Neural cell (in vitro differentiated cells): ENCODE measurements around the gene C1orf122. TPM values are rescaled to one million over a fixed set of nuclear protein-coding genes. Genes with fewer than 3 reads are reported as not detected.

ENCODE experiments used
- H2AFZ ChIP-seq: fragments of 200-600, 300-800 bp; sonication (generic), shearing (Covaris generic); 2 replicates; pipeline ENCODE4 v1.6.0; 2014; ENCODE audit warnings: low read depth, mild to moderate bottlenecking, antibody characterized with exemption, low read length, moderate library complexity
- H3F3A ChIP-seq: fragments of 200-600 bp; shearing (Covaris generic); 2 replicates; pipeline ENCODE4 v1.6.1; 2016; ENCODE audit warnings: mild to moderate bottlenecking, moderate library complexity, mixed read lengths, antibody characterized with exemption, low read length; ENCODE audit not compliant: insufficient read depth, poor library complexity, severe bottlenecking
- H3K27ac ChIP-seq: fragments of 200-600, 300-800 bp; sonication (generic), shearing (Covaris generic); 2 replicates; pipeline ENCODE4 v1.5.1; 2014; ENCODE audit warnings: mild to moderate bottlenecking, low read length, moderate library complexity
- H3K27me3 ChIP-seq: fragments of 300-800, 200-600 bp; sonication (generic), shearing (Covaris generic); 2 replicates; pipeline ENCODE4 v1.6.0; 2014; ENCODE audit warnings: mild to moderate bottlenecking, low read depth, low read length, moderate library complexity; ENCODE audit not compliant: insufficient read depth
- H3K36me3 ChIP-seq: fragments of 300-800, 200-600 bp; sonication (generic), shearing (Covaris generic); 2 replicates; pipeline ENCODE4 v1.5.1; 2014; ENCODE audit warnings: mild to moderate bottlenecking, antibody characterized with exemption, low read length, moderate library complexity; ENCODE audit not compliant: insufficient read depth
- H3K4me2 ChIP-seq: fragments of 300-800, 200-600 bp; sonication (generic), shearing (Covaris generic); 2 replicates; pipeline ENCODE4 v1.6.0; 2014; ENCODE audit warnings: mild to moderate bottlenecking, low read length
- H3K4me3 ChIP-seq: fragments of 300-800, 200-600 bp; sonication (generic), shearing (Covaris generic); 2 replicates; pipeline ENCODE4 v1.5.1; 2014; ENCODE audit warnings: mild to moderate bottlenecking, low read length, moderate library complexity
- H3K79me2 ChIP-seq: fragments of 200-600 bp; shearing (Covaris generic); replicated peaks from 2 replicates; pipeline ENCODE4 v1.6.0; 2014; ENCODE audit warnings: mild to moderate bottlenecking, low read length, moderate library complexity; ENCODE audit not compliant: insufficient read depth
- H3K9ac ChIP-seq: fragments of 300-800, 200-600 bp; sonication (generic), shearing (Covaris generic); 2 replicates; pipeline ENCODE4 v1.6.1; 2016; ENCODE audit warnings: mild to moderate bottlenecking, low read length, mixed read lengths
- H3K9me2 ChIP-seq: fragments of 200-600 bp; shearing (Covaris generic); 2 replicates; pipeline ENCODE4 v1.6.1; 2016; ENCODE audit warnings: mild to moderate bottlenecking, low read length, mixed read lengths; ENCODE audit not compliant: insufficient read depth
- H3K9me3 ChIP-seq: fragments of 200-600, 300-800 bp; sonication (generic), shearing (Covaris generic); 2 replicates; pipeline ENCODE4 v1.6.1; 2016; ENCODE audit warnings: mild to moderate bottlenecking, mixed run types, low read length, moderate library complexity, mixed read lengths
- H4K20me1 ChIP-seq: fragments of 200-600 bp; shearing (Covaris generic); 2 replicates; pipeline ENCODE4 v1.6.1; 2016; ENCODE audit warnings: mild to moderate bottlenecking, mixed run types; ENCODE audit not compliant: insufficient read depth
- EP300 ChIP-seq: fragments of 450-650 bp; conservative IDR thresholded peaks from 2 replicates; pipeline ENCODE4 v1.6.1; 2014; ENCODE audit warnings: antibody characterized with exemption, mild to moderate bottlenecking, moderate library complexity; ENCODE audit not compliant: poor library complexity, severe bottlenecking
- EZH2 ChIP-seq: fragments of 200-600, 300-800 bp; shearing (Covaris generic), sonication (generic); IDR thresholded peaks from 2 replicates; pipeline ENCODE4 v1.6.1; 2014; ENCODE audit warnings: antibody characterized with exemption, low read length, borderline replicate concordance, mild to moderate bottlenecking; ENCODE audit not compliant: insufficient read depth, poor library complexity, severe bottlenecking
- MXI1 ChIP-seq: fragments of 450-650 bp; conservative IDR thresholded peaks from 2 replicates; pipeline ENCODE4 v1.6.1; 2014; ENCODE audit warnings: antibody characterized with exemption, mild to moderate bottlenecking; ENCODE audit not compliant: poor library complexity, severe bottlenecking
- POLR2AphosphoS5 ChIP-seq: IDR thresholded peaks from 2 replicates; pipeline ENCODE4 v1.6.1; 2012
- RAD21 ChIP-seq: fragments of 450-650 bp; conservative IDR thresholded peaks from 2 replicates; pipeline ENCODE4 v1.6.1; 2014; ENCODE audit warnings: antibody characterized with exemption, mild to moderate bottlenecking, moderate library complexity
- SMC3 ChIP-seq: fragments of 450-650 bp; conservative IDR thresholded peaks from 2 replicates; pipeline ENCODE4 v1.6.1; 2014; ENCODE audit warnings: antibody characterized with exemption, mild to moderate bottlenecking, moderate library complexity; ENCODE audit not compliant: poor library complexity
- TAF1 ChIP-seq: IDR thresholded peaks from 2 replicates; pipeline ENCODE4 v1.6.1; 2012; ENCODE audit warnings: low read depth
- polyA plus RNA-seq: library from polyadenylated mRNA; depleted of rRNA; stranded (reverse); fragments of >200 nt; gene quantifications from 2 replicates; pipeline ENCODE4 v1.2.3, GENCODE V29; 2014
- TF ChIP-seq, protein P1 (sequence below): fragments of 450-650 bp; IDR thresholded peaks from 2 replicates; pipeline ENCODE4 v1.5.1; 2014; ENCODE audit warnings: antibody characterized with exemption, mild to moderate bottlenecking, moderate library complexity; ENCODE audit not compliant: poor library complexity, severe bottlenecking
- TF ChIP-seq, protein P2 (sequence below): IDR thresholded peaks from 2 replicates; pipeline ENCODE4 v1.6.1; 2012; ENCODE audit warnings: borderline replicate concordance

C1orf122 gene
- polyA plus RNA-seq, 1 donor from 2014 or later: 143 TPM

DNA sequence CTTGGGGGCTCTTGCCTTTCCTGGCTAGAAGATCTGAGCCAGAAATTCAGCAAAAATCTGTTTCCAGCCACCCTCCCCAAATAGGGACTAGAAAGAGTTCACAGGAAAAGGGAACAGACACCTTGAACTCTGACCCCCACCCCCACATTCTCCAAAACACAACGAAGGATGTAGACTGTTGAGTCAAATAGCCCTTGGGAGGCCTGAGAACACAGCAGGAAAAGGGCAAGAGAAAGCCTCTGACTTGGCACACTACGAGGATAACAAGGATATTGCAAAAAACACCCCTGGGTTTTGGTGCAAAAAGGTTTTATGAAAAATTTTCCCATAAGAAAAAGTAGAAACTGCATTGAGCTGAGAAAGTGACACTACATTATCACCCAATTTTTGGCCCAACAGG lies 2.4 kb downstream of the C1orf122 start:
- Histone ChIP-seq H3K9me2 (no peaks in the 10 kb centered on the region), H3K36me3 (peaks cover 5% of the 10 kb centered on the region), H3K9ac (no peak overlapping the region), H3K79me2 (peaks cover 16% of the 10 kb centered on the region), H4K20me1 (no peaks in the 10 kb centered on the region), H3K4me2 (no peak overlapping the region), H3K27me3 (no peaks in the 10 kb centered on the region), H3K9me3 (no peaks in the 10 kb centered on the region), H3K4me3 (no peak overlapping the region), H3F3A (no peaks in the 10 kb centered on the region), H2AFZ (no peak overlapping the region), H3K27ac (no peak overlapping the region)
- TF ChIP-seq SMC3 (no peak), RAD21 (no peak), MXI1 (no peak)

DNA sequence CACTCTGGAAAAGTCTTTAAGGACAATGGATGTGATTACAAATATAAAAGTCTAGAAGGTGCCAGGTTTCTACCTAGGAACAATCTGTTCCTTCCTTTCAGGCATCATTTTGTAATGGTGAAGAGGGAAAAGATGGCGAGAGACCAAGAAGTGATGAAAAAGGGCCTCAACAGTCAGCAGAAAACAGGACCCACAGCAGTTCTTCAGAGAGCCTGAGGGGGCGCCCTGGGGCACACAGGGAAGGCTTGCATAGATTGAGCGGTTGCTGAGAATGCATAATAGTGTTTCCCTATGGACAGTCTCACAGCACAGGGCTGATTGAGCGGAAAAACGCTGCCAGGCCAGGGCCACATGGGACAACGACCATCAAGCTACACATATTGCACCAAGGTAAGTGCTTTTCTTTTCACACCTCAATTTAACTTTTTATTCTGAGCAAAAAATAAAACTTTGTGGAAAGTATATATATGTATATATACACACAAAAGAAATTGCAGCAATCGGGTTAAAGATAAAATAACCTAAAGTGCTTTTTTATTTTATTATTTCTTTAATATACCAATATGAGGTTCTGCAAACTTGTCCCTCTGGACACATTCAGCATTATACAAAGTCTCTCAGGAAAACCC lies 3.6 kb downstream of the C1orf122 start:
- TF ChIP-seq, protein P1, sequence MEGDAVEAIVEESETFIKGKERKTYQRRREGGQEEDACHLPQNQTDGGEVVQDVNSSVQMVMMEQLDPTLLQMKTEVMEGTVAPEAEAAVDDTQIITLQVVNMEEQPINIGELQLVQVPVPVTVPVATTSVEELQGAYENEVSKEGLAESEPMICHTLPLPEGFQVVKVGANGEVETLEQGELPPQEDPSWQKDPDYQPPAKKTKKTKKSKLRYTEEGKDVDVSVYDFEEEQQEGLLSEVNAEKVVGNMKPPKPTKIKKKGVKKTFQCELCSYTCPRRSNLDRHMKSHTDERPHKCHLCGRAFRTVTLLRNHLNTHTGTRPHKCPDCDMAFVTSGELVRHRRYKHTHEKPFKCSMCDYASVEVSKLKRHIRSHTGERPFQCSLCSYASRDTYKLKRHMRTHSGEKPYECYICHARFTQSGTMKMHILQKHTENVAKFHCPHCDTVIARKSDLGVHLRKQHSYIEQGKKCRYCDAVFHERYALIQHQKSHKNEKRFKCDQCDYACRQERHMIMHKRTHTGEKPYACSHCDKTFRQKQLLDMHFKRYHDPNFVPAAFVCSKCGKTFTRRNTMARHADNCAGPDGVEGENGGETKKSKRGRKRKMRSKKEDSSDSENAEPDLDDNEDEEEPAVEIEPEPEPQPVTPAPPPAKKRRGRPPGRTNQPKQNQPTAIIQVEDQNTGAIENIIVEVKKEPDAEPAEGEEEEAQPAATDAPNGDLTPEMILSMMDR: peak; percentile 85
- TF ChIP-seq MXI1: peak; percentile 29
- peak; percentile 66 for TF ChIP-seq RAD21
- TF ChIP-seq EZH2: no peak
- peak; percentile 69 for TF ChIP-seq SMC3
- TF ChIP-seq POLR2AphosphoS5: no peak
- Histone ChIP-seq H3K9ac (no peak overlapping the region), H3K27me3 (no peaks in the 10 kb centered on the region), H3K4me3 (peak overlapping the region; percentile 22), H3K9me2 (no peaks in the 10 kb centered on the region), H3F3A (no peaks in the 10 kb centered on the region), H3K27ac (no peak overlapping the region), H3K36me3 (peaks cover 5% of the 10 kb centered on the region), H3K79me2 (peaks cover 16% of the 10 kb centered on the region), H2AFZ (no peak overlapping the region), H4K20me1 (no peaks in the 10 kb centered on the region), H3K9me3 (no peaks in the 10 kb centered on the region), H3K4me2 (no peak overlapping the region)

DNA sequence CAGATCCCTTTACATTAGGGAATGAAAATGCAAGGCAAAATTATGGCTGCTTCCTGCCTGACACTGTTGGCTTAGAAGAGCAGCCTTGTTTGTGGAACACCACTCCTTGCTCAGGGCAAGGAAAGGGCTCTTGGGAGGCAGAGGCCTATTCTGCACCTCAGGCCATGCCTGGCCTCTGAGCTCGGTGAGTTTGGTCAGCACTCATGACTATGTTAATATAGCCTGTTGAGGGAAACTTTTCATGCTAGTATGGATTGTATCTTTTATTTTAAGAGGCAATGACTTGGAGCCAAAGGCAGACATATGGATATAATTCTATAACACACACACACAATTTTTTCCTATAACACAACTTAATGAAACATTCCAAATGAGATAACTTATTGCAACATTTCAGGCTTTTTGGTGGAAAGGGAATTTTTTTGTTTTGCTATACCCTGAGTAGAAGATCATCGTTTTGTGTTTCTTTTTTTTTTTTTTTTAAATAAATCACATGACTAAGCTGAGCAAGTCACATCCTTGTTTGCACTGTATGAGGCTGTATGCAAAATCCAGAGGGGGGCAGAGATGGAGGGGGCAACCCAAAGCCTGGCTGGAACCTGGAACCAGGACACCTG lies 6.0 kb downstream of the C1orf122 start:
- Histone ChIP-seq H3K4me3 (no peak overlapping the region), H3K4me2 (no peak overlapping the region), H3K79me2 (peaks cover 6% of the 10 kb centered on the region), H3K27me3 (no peaks in the 10 kb centered on the region), H3K9me3 (no peaks in the 10 kb centered on the region), H2AFZ (no peak overlapping the region), H4K20me1 (no peaks in the 10 kb centered on the region), H3K9ac (no peak overlapping the region), H3K27ac (no peak overlapping the region), H3F3A (no peaks in the 10 kb centered on the region), H3K36me3 (no peaks in the 10 kb centered on the region), H3K9me2 (no peaks in the 10 kb centered on the region)
- TF ChIP-seq EP300 (no peak), RAD21 (no peak), SMC3 (no peak), EZH2 (no peak), MXI1 (no peak), TAF1 (no peak)
- TF ChIP-seq, protein P1: no peak
- TF ChIP-seq, protein P2, sequence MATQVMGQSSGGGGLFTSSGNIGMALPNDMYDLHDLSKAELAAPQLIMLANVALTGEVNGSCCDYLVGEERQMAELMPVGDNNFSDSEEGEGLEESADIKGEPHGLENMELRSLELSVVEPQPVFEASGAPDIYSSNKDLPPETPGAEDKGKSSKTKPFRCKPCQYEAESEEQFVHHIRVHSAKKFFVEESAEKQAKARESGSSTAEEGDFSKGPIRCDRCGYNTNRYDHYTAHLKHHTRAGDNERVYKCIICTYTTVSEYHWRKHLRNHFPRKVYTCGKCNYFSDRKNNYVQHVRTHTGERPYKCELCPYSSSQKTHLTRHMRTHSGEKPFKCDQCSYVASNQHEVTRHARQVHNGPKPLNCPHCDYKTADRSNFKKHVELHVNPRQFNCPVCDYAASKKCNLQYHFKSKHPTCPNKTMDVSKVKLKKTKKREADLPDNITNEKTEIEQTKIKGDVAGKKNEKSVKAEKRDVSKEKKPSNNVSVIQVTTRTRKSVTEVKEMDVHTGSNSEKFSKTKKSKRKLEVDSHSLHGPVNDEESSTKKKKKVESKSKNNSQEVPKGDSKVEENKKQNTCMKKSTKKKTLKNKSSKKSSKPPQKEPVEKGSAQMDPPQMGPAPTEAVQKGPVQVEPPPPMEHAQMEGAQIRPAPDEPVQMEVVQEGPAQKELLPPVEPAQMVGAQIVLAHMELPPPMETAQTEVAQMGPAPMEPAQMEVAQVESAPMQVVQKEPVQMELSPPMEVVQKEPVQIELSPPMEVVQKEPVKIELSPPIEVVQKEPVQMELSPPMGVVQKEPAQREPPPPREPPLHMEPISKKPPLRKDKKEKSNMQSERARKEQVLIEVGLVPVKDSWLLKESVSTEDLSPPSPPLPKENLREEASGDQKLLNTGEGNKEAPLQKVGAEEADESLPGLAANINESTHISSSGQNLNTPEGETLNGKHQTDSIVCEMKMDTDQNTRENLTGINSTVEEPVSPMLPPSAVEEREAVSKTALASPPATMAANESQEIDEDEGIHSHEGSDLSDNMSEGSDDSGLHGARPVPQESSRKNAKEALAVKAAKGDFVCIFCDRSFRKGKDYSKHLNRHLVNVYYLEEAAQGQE: no peak
